Suprapubic skin (tissue), 4 donors: ENCODE results near the gene CSMD2. TPM values are rescaled to one million over a fixed set of nuclear protein-coding genes. Genes with fewer than 3 reads are reported as not detected.

Experiments
- DNase-seq, 2 donors: peaks; one replicate each; pipeline ENCODE4 v3.0.0-alpha.2; 2019; ENCODE audit warnings: low spot score in 2 of 2
- H3K27ac ChIP-seq: fragments of 200-600 bp; sonication (generic); one replicate; pipeline ENCODE4 v1.5.1; 2019
- H3K27me3 ChIP-seq: fragments of 200-600 bp; sonication (generic); one replicate; pipeline ENCODE4 v1.5.1; 2019
- H3K36me3 ChIP-seq: fragments of 200-600 bp; sonication (generic); one replicate; pipeline ENCODE4 v1.5.1; 2019
- H3K4me1 ChIP-seq: fragments of 200-600 bp; sonication (generic); one replicate; pipeline ENCODE4 v1.5.1; 2019
- H3K4me3 ChIP-seq: fragments of 200-600 bp; sonication (generic); one replicate; pipeline ENCODE4 v1.5.1; 2019; ENCODE audit warnings: mild to moderate bottlenecking
- H3K9me3 ChIP-seq: fragments of 200-600 bp; sonication (generic); one replicate; pipeline ENCODE4 v1.5.1; 2019
- CTCF ChIP-seq, 2 donors: fragments of 200-600 bp in 1 of 2; fragments of 450-650 bp in 1 of 2; sonication (generic) in 1 of 2; IDR thresholded peaks; one replicate each; pipeline ENCODE4 v1.5.1; 2016 to 2019; ENCODE audit warnings: antibody characterized with exemption in 2 of 2, mild to moderate bottlenecking in 1 of 2, moderate library complexity in 1 of 2
- EP300 ChIP-seq: sonication (generic); formaldehyde crosslinking; IDR thresholded peaks from one replicate; pipeline ENCODE4 v1.6.1; 2017; ENCODE audit warnings: antibody characterized with exemption
- POLR2A ChIP-seq, 2 donors: fragments of 450-650 bp; IDR thresholded peaks; one replicate each; pipeline ENCODE4 v1.6.1; 2017; ENCODE audit warnings: antibody characterized with exemption in 2 of 2, mild to moderate bottlenecking in 2 of 2, moderate library complexity in 2 of 2
- POLR2AphosphoS5 ChIP-seq, 3 donors: sonication (generic); formaldehyde crosslinking; IDR thresholded peaks; one replicate each; pipeline ENCODE4 v1.6.1; 2017; ENCODE audit warnings: antibody characterized with exemption in 3 of 3
- WGBS: methylation state at CpG from one replicate; pipeline ENCODE4 v1.1.5; 2018; 5-methylcytosine and 5-hydroxymethylcytosine counted together
- total RNA-seq, 4 donors: library from RNA; depleted of rRNA; stranded (reverse); fragments of >200 nt; gene quantifications; one replicate each; pipeline ENCODE4 v1.1.0, GENCODE V29; 2016

CSMD2 gene
- total RNA-seq, 4 donors from 2014 or later = 0.08 to 0.55 (median 0.13) TPM

DNA sequence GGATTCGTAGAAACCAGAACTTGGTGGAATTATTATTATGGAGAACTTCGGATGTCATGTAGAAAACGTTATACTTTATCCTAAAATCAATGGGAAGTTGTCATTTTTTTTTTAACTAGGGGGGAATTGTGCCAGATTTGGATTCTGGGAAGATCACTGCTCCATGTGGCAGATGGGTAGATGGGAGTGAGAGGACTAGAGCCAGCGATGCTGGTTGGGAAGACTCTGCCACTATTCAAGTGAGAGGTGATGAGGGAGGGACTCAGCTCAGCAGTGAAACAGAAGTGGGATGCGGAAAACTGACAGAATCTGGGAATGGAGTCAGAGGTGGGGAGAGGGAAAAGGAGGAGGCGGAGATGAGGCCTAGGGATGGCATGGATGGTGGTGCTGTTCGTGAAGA lies 382.3 kb downstream of the CSMD2 start:
- Histone ChIP-seq H3K9me3 (no peaks in the 10 kb centered on the region), H3K27me3 (peaks cover 5% of the 10 kb centered on the region), H3K4me1 (no peaks in the 10 kb centered on the region), H3K4me3 (no peak overlapping the region), H3K27ac (no peak overlapping the region), H3K36me3 (no peaks in the 10 kb centered on the region)
- no peak for DNase-seq
- 92% methylated on average over 7 of the region's 7 CpGs for WGBS
- TF ChIP-seq EP300 (no peak), POLR2AphosphoS5 (IDR thresholded peaks at IDR 0.05) (no peak), CTCF (IDR thresholded peaks at IDR 0.05) (no peak), POLR2A (IDR thresholded peaks at IDR 0.05) (no peak)

DNA sequence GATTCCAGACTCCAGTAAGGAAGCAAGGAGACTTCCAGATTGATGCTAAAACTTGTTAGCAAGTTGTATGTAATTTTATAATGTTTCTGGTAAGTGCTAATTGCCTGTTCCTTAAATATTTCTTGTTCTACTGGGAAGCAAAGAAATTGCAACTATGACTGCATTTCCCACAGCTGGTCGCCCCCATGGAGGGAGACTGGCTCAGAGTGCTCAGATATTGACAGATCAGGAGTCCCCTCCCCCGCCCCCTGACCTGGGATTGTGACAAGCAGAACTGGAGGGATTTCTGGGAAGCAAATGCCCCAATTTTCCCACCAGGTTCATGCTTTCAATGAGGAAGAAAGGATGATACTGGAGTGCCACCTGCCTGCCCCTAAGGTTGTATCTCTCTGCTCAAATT lies 383.4 kb downstream of the CSMD2 start:
- H3K36me3 ChIP-seq = no peaks in the 10 kb centered on the region
- H3K4me3 ChIP-seq = no peak overlapping the region
- WGBS = 82% methylated on average over 2 of the region's 2 CpGs
- H3K27me3 ChIP-seq = peaks cover 5% of the 10 kb centered on the region
- DNase-seq = no peak
- H3K27ac ChIP-seq = no peak overlapping the region
- no peaks in the 10 kb centered on the region for H3K9me3 ChIP-seq
- H3K4me1 ChIP-seq = no peaks in the 10 kb centered on the region
- TF ChIP-seq CTCF (IDR thresholded peaks at IDR 0.05) = no peak
- TF ChIP-seq POLR2A (IDR thresholded peaks at IDR 0.05) = no peak
- no peak for TF ChIP-seq EP300
- no peak for TF ChIP-seq POLR2AphosphoS5 (IDR thresholded peaks at IDR 0.05)

- peaks cover 14% of the 10 kb centered on the region for H3K27me3 ChIP-seq
These were observed 387.7 kb downstream of the CSMD2 start for GRCh38 chr1:33777337-33777736.

DNA sequence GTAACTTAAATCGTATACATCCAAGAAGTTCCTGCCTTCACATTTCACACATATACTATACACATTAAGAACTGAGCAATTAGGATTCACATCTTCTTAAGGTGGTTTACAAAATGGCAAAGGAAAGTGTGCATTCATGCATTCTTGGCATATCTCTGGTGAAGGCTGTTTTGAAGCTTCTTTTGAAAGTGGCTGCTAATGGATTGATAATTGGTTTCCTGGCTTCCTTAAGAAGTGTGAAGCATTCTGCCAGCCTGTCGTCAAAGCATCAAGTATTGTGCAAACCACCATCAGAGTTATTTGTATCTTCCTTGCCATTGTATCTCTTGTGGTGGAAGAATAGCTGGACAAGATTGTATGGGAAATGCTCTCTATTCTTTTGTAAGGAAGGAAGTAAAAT lies 396.2 kb downstream of the CSMD2 start:
- H3K4me3 ChIP-seq = no peak overlapping the region
- WGBS = 69% methylated on average over 2 of the region's 2 CpGs
- TF ChIP-seq EP300 (no peak), POLR2A (IDR thresholded peaks at IDR 0.05) (no peak), CTCF (IDR thresholded peaks at IDR 0.05) (no peak), POLR2AphosphoS5 (IDR thresholded peaks at IDR 0.05) (no peak)
- no peak for DNase-seq
- no peak overlapping the region for H3K27ac ChIP-seq
- no peaks in the 10 kb centered on the region for H3K9me3 ChIP-seq
- no peaks in the 10 kb centered on the region for H3K36me3 ChIP-seq
- peaks cover 9% of the 10 kb centered on the region for H3K27me3 ChIP-seq
- no peaks in the 10 kb centered on the region for H3K4me1 ChIP-seq

More at GRCh38 chr1:33777337-33777736, 387.7 kb downstream of the CSMD2 start:
- Histone ChIP-seq H3K4me3 (no peak overlapping the region), H3K9me3 (no peaks in the 10 kb centered on the region), H3K4me1 (no peaks in the 10 kb centered on the region), H3K27ac (no peak overlapping the region), H3K36me3 (no peaks in the 10 kb centered on the region)
- WGBS = 82% methylated on average over 4 of the region's 4 CpGs
- TF ChIP-seq CTCF (IDR thresholded peaks at IDR 0.05) (no peak), EP300 (no peak), POLR2AphosphoS5 (IDR thresholded peaks at IDR 0.05) (no peak), POLR2A (IDR thresholded peaks at IDR 0.05) (no peak)
- DNase-seq = no peak

GRCh38 chr1:33768106-33768505 lies 396.9 kb downstream of the CSMD2 start:
- no peaks in the 10 kb centered on the region for H3K36me3 ChIP-seq
- no peak overlapping the region for H3K27ac ChIP-seq
- no peak for DNase-seq
- WGBS = 35% methylated on average over 2 of the region's 2 CpGs
- peaks cover 6% of the 10 kb centered on the region for H3K27me3 ChIP-seq
- H3K4me3 ChIP-seq = no peak overlapping the region
- no peaks in the 10 kb centered on the region for H3K9me3 ChIP-seq
- TF ChIP-seq POLR2AphosphoS5 (IDR thresholded peaks at IDR 0.05) (no peak), CTCF (IDR thresholded peaks at IDR 0.05) (no peak), EP300 (no peak), POLR2A (IDR thresholded peaks at IDR 0.05) (no peak)
- no peaks in the 10 kb centered on the region for H3K4me1 ChIP-seq
